ENCODE results near the gene CFAP20. TPM values are rescaled to one million over a fixed set of nuclear protein-coding genes. Genes with fewer than 3 reads are reported as not detected.
A peak's percentile ranks its signal among the peaks of the same experiment; 100 is the strongest.

The CFAP20 gene
- total and polyA plus RNA-seq, 2 experiments from 2014 or later: 71.6 to 74.6 TPM

DNA sequence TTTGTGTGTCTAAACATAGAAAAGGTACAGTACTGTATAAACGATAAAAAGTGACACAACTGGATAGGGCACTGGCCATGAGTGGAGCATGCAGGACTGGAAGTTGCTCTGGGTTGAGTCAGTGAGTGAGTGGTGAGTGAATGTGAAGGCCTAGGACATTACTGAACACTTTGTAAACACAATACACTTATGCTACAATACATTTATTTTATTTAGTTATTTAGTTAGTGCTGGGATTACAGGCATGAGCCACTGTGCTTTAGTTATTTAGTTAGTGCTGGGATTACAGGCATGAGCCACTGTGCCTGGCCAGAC is 4.6 kb downstream of the CFAP20 start:
- peaks cover 46% of the 10 kb centered on the region for H3K4me1 ChIP-seq (ENCODE audit: insufficient read depth)

GRCh38 chr16:58123896-58124600 is 5.1 kb downstream of the CFAP20 start:
- H3K4me2 ChIP-seq: no peak overlapping the region
- H3K9me2 ChIP-seq (replicated peaks; ENCODE audit: insufficient read depth): no peaks in the 10 kb centered on the region
- no peak overlapping the region for H3K27ac ChIP-seq
- H3K9me3 ChIP-seq (ENCODE audit: low read depth): no peaks in the 10 kb centered on the region
- H3K4me3 ChIP-seq: no peak overlapping the region
- no peaks in the 10 kb centered on the region for H3K36me3 ChIP-seq (replicated peaks; ENCODE audit: insufficient read depth, low read depth)
- H2AFZ ChIP-seq: no peak overlapping the region
- DNase-seq (ENCODE audit: low spot score): no peak
- 75% methylated on average over 8 of the region's 8 CpGs for WGBS (ENCODE audit: low lambda C conversion rate, missing lambda C conversion rate)
- no peaks in the 10 kb centered on the region for H3K27me3 ChIP-seq
- peaks cover 87% of the 10 kb centered on the region for H4K20me1 ChIP-seq (ENCODE audit: insufficient read depth, poor library complexity, severe bottlenecking)
- H3K79me2 ChIP-seq: peaks cover 91% of the 10 kb centered on the region
- peaks cover 51% of the 10 kb centered on the region for H3K4me1 ChIP-seq (ENCODE audit: insufficient read depth)
- no peak for TF ChIP-seq EZH2 (IDR thresholded peaks at IDR 0.05; ENCODE audit: borderline replicate concordance)
- TF ChIP-seq, protein P1, sequence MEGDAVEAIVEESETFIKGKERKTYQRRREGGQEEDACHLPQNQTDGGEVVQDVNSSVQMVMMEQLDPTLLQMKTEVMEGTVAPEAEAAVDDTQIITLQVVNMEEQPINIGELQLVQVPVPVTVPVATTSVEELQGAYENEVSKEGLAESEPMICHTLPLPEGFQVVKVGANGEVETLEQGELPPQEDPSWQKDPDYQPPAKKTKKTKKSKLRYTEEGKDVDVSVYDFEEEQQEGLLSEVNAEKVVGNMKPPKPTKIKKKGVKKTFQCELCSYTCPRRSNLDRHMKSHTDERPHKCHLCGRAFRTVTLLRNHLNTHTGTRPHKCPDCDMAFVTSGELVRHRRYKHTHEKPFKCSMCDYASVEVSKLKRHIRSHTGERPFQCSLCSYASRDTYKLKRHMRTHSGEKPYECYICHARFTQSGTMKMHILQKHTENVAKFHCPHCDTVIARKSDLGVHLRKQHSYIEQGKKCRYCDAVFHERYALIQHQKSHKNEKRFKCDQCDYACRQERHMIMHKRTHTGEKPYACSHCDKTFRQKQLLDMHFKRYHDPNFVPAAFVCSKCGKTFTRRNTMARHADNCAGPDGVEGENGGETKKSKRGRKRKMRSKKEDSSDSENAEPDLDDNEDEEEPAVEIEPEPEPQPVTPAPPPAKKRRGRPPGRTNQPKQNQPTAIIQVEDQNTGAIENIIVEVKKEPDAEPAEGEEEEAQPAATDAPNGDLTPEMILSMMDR (IDR thresholded peaks at IDR 0.05; ENCODE audit: poor library complexity): no peak
- TF ChIP-seq EZH2phosphoT487 (IDR thresholded peaks at IDR 0.05; ENCODE audit: low read depth, severe bottlenecking, unreplicated experiment): no peak

More for the DNA sequence above, 4.6 kb downstream of the CFAP20 start:
- TF ChIP-seq EZH2phosphoT487 (IDR thresholded peaks at IDR 0.05; ENCODE audit: low read depth, severe bottlenecking, unreplicated experiment) (no peak), EZH2 (IDR thresholded peaks at IDR 0.05; ENCODE audit: borderline replicate concordance) (no peak)
- TF ChIP-seq, protein P1 (IDR thresholded peaks at IDR 0.05; ENCODE audit: poor library complexity): no peak
- no peaks in the 10 kb centered on the region for H3K9me2 ChIP-seq (replicated peaks; ENCODE audit: insufficient read depth)
- no peak overlapping the region for H3K27ac ChIP-seq
- no peak for DNase-seq (ENCODE audit: low spot score)
- H3K79me2 ChIP-seq: peaks cover 86% of the 10 kb centered on the region
- H2AFZ ChIP-seq: no peak overlapping the region
- H3K9me3 ChIP-seq (ENCODE audit: low read depth): no peaks in the 10 kb centered on the region
- peaks cover 82% of the 10 kb centered on the region for H4K20me1 ChIP-seq (ENCODE audit: insufficient read depth, poor library complexity, severe bottlenecking)
- H3K4me2 ChIP-seq: no peak overlapping the region
- H3K27me3 ChIP-seq: no peaks in the 10 kb centered on the region
- no peaks in the 10 kb centered on the region for H3K36me3 ChIP-seq (replicated peaks; ENCODE audit: insufficient read depth, low read depth)
- no peak overlapping the region for H3K4me3 ChIP-seq
- 61% methylated on average over 1 of the region's 1 CpG for WGBS (ENCODE audit: low lambda C conversion rate, missing lambda C conversion rate)

DNA sequence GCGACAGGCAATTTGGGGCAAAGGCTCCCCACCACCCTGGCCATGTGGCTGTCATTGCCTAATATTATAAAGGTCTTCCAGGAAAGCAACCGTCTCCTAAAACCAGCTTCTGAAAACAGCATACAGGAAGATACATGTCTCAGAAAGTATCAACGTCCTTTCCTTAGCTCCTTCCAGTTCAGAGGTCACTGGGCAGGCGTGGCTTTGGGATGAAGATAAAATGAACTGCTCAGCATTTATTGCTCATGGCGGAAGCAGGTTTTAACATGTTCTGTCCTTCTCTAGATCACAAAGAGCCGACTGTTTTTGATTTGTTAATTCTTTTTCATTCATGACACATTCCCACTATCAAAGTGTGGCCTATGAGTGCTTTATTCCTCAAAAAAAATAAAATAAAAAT is 8.0 kb downstream of the CFAP20 start:
- Histone ChIP-seq H3K27ac (peak overlapping the region; percentile 9), H2AFZ (no peak overlapping the region), H3K4me2 (peak overlapping the region; percentile 44), H3K4me3 (no peak overlapping the region), H3K27me3 (no peaks in the 10 kb centered on the region), H3K79me2 (peaks cover 93% of the 10 kb centered on the region), H4K20me1 (ENCODE audit: insufficient read depth, poor library complexity, severe bottlenecking) (peaks cover 92% of the 10 kb centered on the region), H3K9me3 (ENCODE audit: low read depth) (no peaks in the 10 kb centered on the region), H3K9me2 (replicated peaks; ENCODE audit: insufficient read depth) (no peaks in the 10 kb centered on the region), H3K4me1 (ENCODE audit: insufficient read depth) (peaks cover 39% of the 10 kb centered on the region), H3K36me3 (replicated peaks; ENCODE audit: insufficient read depth, low read depth) (no peaks in the 10 kb centered on the region)
- DNase-seq (ENCODE audit: low spot score): no peak
- 60% methylated on average over 6 of the region's 6 CpGs for whole genome bisulfite sequencing (ENCODE audit: low lambda C conversion rate, missing lambda C conversion rate)
- TF ChIP-seq, protein P1 (IDR thresholded peaks at IDR 0.05; ENCODE audit: poor library complexity): no peak
- TF ChIP-seq EZH2 (IDR thresholded peaks at IDR 0.05; ENCODE audit: borderline replicate concordance) (no peak), EZH2phosphoT487 (IDR thresholded peaks at IDR 0.05; ENCODE audit: low read depth, severe bottlenecking, unreplicated experiment) (no peak)
